ENCODE data around the gene CPSF2.

The CPSF2 gene

GRCh38 chr14:92144708-92145107 lies 22.9 kb downstream of the CPSF2 start:
- in situ Hi-C loops (cut with MboI; ENCODE audit: low sequenced_read_pairs, unreplicated experiment), result loop anchor here (25.0 kb wide), 1 partner anchor 543 kb away; no protein-coding TSS in a partner anchor
- no peak for DNase-seq (ENCODE audit: low spot score)

GRCh38 chr14:92153581-92153980 lies 31.8 kb downstream of the CPSF2 start:
- in situ Hi-C loops (cut with MboI; ENCODE audit: low sequenced_read_pairs, unreplicated experiment), result no loop called here
- no peak for TF ChIP-seq CTCF (IDR thresholded peaks at IDR 0.05; ENCODE audit: borderline replicate concordance, control extremely low read depth, extremely low read depth, insufficient read depth, missing control alignments)
- DNase-seq (ENCODE audit: low spot score), result no peak

More at GRCh38 chr14:92144708-92145107, 22.9 kb downstream of the CPSF2 start:
- no peak for TF ChIP-seq CTCF (IDR thresholded peaks at IDR 0.05; ENCODE audit: borderline replicate concordance, control extremely low read depth, extremely low read depth, insufficient read depth, missing control alignments)

- no peak for TF ChIP-seq CTCF (IDR thresholded peaks at IDR 0.05; ENCODE audit: borderline replicate concordance, control extremely low read depth, extremely low read depth, insufficient read depth, missing control alignments)
- DNase-seq (ENCODE audit: low spot score), result no peak
- in situ Hi-C loops (cut with MboI; ENCODE audit: low sequenced_read_pairs, unreplicated experiment), result no loop called here
Measured at GRCh38 chr14:92154283-92154942, 32.6 kb downstream of the CPSF2 start.

- TF ChIP-seq CTCF (IDR thresholded peaks at IDR 0.05; ENCODE audit: borderline replicate concordance, control extremely low read depth, extremely low read depth, insufficient read depth, missing control alignments), result no peak
- in situ Hi-C loops (cut with MboI; ENCODE audit: low sequenced_read_pairs, unreplicated experiment), result no loop called here
- DNase-seq (ENCODE audit: low spot score), result no peak
Measured at GRCh38 chr14:92160619-92161018, 38.9 kb downstream of the CPSF2 start.

GRCh38 chr14:92161521-92161920 lies 39.8 kb downstream of the CPSF2 start:
- no peak for DNase-seq (ENCODE audit: low spot score)
- in situ Hi-C loops (cut with MboI; ENCODE audit: low sequenced_read_pairs, unreplicated experiment), result no loop called here
- no peak for TF ChIP-seq CTCF (IDR thresholded peaks at IDR 0.05; ENCODE audit: borderline replicate concordance, control extremely low read depth, extremely low read depth, insufficient read depth, missing control alignments)

GRCh38 chr14:92164958-92165357 lies 43.2 kb downstream of the CPSF2 start:
- no peak for TF ChIP-seq CTCF (IDR thresholded peaks at IDR 0.05; ENCODE audit: borderline replicate concordance, control extremely low read depth, extremely low read depth, insufficient read depth, missing control alignments)
- in situ Hi-C loops (cut with MboI; ENCODE audit: low sequenced_read_pairs, unreplicated experiment), result no loop called here
- no peak for DNase-seq (ENCODE audit: low spot score)

Measured in GM13976 (cell line).